Measurements from ENCODE around the gene ATG16L1. TPM values are rescaled to one million over a fixed set of nuclear protein-coding genes. Genes with fewer than 3 reads are reported as not detected.

ATG16L1 gene
- total RNA-seq, 2 experiments from 2014 or later = 31.8 to 44.9 TPM

DNA sequence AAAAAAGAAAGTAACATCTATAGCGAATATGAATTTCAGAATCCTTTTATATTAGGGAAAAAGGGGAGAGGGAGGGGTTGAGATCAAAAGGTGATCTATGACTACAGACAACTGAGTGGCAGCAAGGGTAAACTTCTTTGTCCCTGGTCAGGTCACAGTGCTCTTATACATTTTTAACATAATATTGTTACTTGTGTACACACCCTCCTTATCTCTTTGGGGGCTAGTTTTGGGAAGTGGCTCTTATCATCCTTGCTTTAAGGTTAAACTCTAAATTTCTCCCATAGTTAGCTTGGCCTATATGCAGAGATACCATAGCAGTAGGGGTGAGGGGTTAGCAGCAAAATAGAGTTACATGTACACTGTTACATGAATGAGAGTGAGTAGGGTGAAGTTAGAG, 31.6 kb upstream of the ATG16L1 start:
- Histone ChIP-seq H3K36me3 (ENCODE audit: insufficient read depth, low read length) (no peaks in the 10 kb centered on the region), H3K9me3 (ENCODE audit: low read length) (0 out of 2 replicates have a peak, but pooled peaks cover 5% of the 10 kb centered on the region), H3K4me3 (ENCODE audit: low read depth, low read length, poor library complexity, severe bottlenecking) (no peak overlapping the region), H4K20me1 (ENCODE audit: insufficient read depth, low read length) (no peaks in the 10 kb centered on the region), H3K4me2 (ENCODE audit: low read length) (no peak overlapping the region), H3K9me2 (ENCODE audit: insufficient read depth, low read length) (no peaks in the 10 kb centered on the region), H3K79me2 (ENCODE audit: insufficient read depth, low read depth, low read length) (no peaks in the 10 kb centered on the region), H3K4me1 (ENCODE audit: insufficient read depth, low read length, poor library complexity, severe bottlenecking) (peaks cover 41% of the 10 kb centered on the region), H3K27ac (ENCODE audit: low read depth, low read length, poor library complexity, severe bottlenecking) (no peak overlapping the region), H2AFZ (ENCODE audit: low read length) (no peak overlapping the region)
- no TSS peak for BruUV-seq (replicated peaks)
- TF ChIP-seq EZH2phosphoT487 (IDR thresholded peaks at IDR 0.05; ENCODE audit: borderline replicate concordance, low read depth, low read length) = no peak
- TF ChIP-seq, protein P1, sequence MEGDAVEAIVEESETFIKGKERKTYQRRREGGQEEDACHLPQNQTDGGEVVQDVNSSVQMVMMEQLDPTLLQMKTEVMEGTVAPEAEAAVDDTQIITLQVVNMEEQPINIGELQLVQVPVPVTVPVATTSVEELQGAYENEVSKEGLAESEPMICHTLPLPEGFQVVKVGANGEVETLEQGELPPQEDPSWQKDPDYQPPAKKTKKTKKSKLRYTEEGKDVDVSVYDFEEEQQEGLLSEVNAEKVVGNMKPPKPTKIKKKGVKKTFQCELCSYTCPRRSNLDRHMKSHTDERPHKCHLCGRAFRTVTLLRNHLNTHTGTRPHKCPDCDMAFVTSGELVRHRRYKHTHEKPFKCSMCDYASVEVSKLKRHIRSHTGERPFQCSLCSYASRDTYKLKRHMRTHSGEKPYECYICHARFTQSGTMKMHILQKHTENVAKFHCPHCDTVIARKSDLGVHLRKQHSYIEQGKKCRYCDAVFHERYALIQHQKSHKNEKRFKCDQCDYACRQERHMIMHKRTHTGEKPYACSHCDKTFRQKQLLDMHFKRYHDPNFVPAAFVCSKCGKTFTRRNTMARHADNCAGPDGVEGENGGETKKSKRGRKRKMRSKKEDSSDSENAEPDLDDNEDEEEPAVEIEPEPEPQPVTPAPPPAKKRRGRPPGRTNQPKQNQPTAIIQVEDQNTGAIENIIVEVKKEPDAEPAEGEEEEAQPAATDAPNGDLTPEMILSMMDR (conservative IDR thresholded peaks at IDR 0.05; ENCODE audit: low read length) = no peak
- no peak for DNase-seq (ENCODE audit: low spot score)
- intact Hi-C loops (cut with micrococcal nuclease; ENCODE audit: unreplicated experiment) = no loop called here
- ChIA-PET POLR2A (no interaction called here), CTCF (ENCODE audit: unreplicated experiment) (no interaction called here)

DNA sequence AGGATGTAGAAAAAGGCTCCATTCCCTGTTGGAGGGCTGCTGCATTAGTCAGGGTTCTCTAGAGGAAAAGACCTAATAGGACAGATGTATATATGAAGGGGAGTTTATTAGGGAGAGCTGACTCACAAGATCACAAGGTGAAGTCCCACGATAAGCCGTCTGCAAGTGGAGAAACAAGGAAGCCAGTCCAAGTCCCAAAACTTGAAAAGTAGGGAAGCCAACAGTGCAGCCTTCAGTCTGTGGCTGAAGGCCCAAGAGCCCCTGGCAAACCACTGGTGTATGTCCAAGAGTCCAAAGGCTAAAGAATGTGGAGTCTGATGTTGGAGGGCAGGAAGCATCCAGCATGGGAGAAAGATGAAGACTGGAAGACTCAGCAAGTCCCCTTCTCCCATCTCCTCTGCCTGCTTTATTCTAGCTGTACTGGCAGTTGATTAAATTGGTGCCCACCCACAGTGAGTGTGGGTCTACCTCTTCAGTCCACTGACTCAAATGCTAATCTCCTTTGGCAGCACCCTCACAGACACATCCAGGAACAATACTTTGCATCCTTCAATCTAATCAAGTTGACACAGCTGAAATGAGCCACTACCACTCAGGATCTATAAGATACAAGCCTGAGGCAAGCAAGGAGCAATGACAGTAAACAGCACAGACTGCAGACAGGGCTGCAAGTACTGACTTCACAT, 30.0 kb upstream of the ATG16L1 start:
- H2AFZ ChIP-seq (ENCODE audit: low read length) = peak overlapping the region; percentile 21; the same call in 1 of the 2 replicates
- H3K27ac ChIP-seq (ENCODE audit: low read depth, low read length, poor library complexity, severe bottlenecking) = peak overlapping the region; percentile 18
- no peak for DNase-seq (ENCODE audit: low spot score)
- BruUV-seq (replicated peaks) = no TSS peak
- no peak for TF ChIP-seq EZH2phosphoT487 (IDR thresholded peaks at IDR 0.05; ENCODE audit: borderline replicate concordance, low read depth, low read length)
- TF ChIP-seq, protein P1 (conservative IDR thresholded peaks at IDR 0.05; ENCODE audit: low read length) = no peak
- H3K79me2 ChIP-seq (ENCODE audit: insufficient read depth, low read depth, low read length) = no peaks in the 10 kb centered on the region
- no peaks in the 10 kb centered on the region for H3K9me2 ChIP-seq (ENCODE audit: insufficient read depth, low read length)
- no peaks in the 10 kb centered on the region for H4K20me1 ChIP-seq (ENCODE audit: insufficient read depth, low read length)
- ChIA-PET POLR2A (no interaction called here), CTCF (ENCODE audit: unreplicated experiment) (no interaction called here)
- intact Hi-C loops (cut with micrococcal nuclease; ENCODE audit: unreplicated experiment) = loop anchor here (2.0 kb wide), 1 partner anchor 29 kb away; the partner anchor contains the start of gene ATG16L1
- H3K36me3 ChIP-seq (ENCODE audit: insufficient read depth, low read length) = 0 out of 2 replicates have a peak, but pooled peaks cover 3% of the 10 kb centered on the region
- H3K4me2 ChIP-seq (ENCODE audit: low read length) = no peak overlapping the region
- no peak overlapping the region for H3K4me3 ChIP-seq (ENCODE audit: low read depth, low read length, poor library complexity, severe bottlenecking)
- peaks cover 52% of the 10 kb centered on the region for H3K4me1 ChIP-seq (ENCODE audit: insufficient read depth, low read length, poor library complexity, severe bottlenecking)
- H3K9me3 ChIP-seq (ENCODE audit: low read length) = peaks cover 12% of the 10 kb centered on the region; the same call in 1 of the 2 replicates
